ENCODE data around the gene SPTLC1.
"Not testable (repeated sequence)": the region's sequence is repeated elsewhere in the genome, so short reads cannot be mapped to it uniquely, and the experiment has no call there.

Gene SPTLC1

DNA sequence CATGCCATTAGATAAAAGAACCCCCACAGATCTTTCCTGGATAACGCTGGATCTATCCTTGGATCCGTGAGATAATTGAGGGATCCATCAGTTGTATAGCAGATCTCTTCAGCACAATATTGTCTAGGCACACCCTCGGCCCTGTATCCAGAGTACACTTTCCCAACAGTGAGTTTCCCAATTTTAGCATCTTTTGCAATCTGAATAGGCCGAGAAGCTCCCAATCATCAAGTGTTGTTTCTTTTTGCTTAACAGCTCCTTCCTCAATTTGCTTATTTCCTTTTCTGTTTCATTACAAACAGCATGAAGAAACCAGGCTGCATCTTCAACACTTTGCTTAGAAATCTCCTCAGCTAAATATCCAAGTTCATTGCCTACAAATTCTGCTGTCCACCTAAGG, 4.4 kb upstream of the SPTLC1 start:
- no peak overlapping the region for H3K27ac ChIP-seq
- no peak overlapping the region for H3K4me2 ChIP-seq (ENCODE audit: low read length)
- H3K9me3 ChIP-seq (ENCODE audit: control insufficient read depth, low read length): no peaks in the 10 kb centered on the region
- H3K27me3 ChIP-seq (ENCODE audit: control insufficient read depth, insufficient read depth, low read length): no peaks in the 10 kb centered on the region
- no peak overlapping the region for H3K4me3 ChIP-seq (ENCODE audit: low read depth, low read length)
- H3K36me3 ChIP-seq (ENCODE audit: control insufficient read depth, insufficient read depth, low read length): no peaks in the 10 kb centered on the region
- H3K4me1 ChIP-seq: no peaks in the 10 kb centered on the region
- no peaks in the 10 kb centered on the region for H3K79me2 ChIP-seq
- H3K9ac ChIP-seq: no peak overlapping the region
- H2AFZ ChIP-seq: no peak overlapping the region
- TF ChIP-seq, protein P1, sequence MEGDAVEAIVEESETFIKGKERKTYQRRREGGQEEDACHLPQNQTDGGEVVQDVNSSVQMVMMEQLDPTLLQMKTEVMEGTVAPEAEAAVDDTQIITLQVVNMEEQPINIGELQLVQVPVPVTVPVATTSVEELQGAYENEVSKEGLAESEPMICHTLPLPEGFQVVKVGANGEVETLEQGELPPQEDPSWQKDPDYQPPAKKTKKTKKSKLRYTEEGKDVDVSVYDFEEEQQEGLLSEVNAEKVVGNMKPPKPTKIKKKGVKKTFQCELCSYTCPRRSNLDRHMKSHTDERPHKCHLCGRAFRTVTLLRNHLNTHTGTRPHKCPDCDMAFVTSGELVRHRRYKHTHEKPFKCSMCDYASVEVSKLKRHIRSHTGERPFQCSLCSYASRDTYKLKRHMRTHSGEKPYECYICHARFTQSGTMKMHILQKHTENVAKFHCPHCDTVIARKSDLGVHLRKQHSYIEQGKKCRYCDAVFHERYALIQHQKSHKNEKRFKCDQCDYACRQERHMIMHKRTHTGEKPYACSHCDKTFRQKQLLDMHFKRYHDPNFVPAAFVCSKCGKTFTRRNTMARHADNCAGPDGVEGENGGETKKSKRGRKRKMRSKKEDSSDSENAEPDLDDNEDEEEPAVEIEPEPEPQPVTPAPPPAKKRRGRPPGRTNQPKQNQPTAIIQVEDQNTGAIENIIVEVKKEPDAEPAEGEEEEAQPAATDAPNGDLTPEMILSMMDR (IDR thresholded peaks at IDR 0.05): no peak

DNA sequence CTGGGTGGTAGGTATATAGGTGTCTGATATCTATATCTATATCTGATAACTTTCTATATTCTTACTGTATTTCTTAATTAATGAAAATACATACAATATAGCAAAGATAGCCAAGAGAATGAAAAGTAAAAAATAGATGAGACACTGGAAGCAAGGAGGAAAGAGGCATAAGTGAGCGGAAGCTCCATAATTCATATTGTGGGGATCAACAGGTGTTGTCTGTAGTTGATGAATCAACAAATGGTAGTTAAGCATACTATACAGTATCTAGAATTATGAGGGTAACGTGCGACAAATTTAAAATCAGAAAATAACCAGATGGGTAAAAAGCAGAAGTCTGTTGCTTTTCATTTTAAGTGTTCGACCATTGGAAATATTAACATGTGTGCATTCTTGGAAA, 7.1 kb downstream of the SPTLC1 start:
- Histone ChIP-seq H3K4me3 (ENCODE audit: low read depth, low read length) (no peak overlapping the region), H3K4me2 (ENCODE audit: low read length) (no peak overlapping the region), H3K4me1 (no peaks in the 10 kb centered on the region), H3K27me3 (ENCODE audit: control insufficient read depth, insufficient read depth, low read length) (no peaks in the 10 kb centered on the region), H3K79me2 (no peaks in the 10 kb centered on the region), H3K36me3 (ENCODE audit: control insufficient read depth, insufficient read depth, low read length) (no peaks in the 10 kb centered on the region), H3K9me3 (ENCODE audit: control insufficient read depth, low read length) (no peaks in the 10 kb centered on the region), H2AFZ (no peak overlapping the region), H3K27ac (no peak overlapping the region), H3K9ac (no peak overlapping the region)
- TF ChIP-seq, protein P1 (IDR thresholded peaks at IDR 0.05): no peak

DNA sequence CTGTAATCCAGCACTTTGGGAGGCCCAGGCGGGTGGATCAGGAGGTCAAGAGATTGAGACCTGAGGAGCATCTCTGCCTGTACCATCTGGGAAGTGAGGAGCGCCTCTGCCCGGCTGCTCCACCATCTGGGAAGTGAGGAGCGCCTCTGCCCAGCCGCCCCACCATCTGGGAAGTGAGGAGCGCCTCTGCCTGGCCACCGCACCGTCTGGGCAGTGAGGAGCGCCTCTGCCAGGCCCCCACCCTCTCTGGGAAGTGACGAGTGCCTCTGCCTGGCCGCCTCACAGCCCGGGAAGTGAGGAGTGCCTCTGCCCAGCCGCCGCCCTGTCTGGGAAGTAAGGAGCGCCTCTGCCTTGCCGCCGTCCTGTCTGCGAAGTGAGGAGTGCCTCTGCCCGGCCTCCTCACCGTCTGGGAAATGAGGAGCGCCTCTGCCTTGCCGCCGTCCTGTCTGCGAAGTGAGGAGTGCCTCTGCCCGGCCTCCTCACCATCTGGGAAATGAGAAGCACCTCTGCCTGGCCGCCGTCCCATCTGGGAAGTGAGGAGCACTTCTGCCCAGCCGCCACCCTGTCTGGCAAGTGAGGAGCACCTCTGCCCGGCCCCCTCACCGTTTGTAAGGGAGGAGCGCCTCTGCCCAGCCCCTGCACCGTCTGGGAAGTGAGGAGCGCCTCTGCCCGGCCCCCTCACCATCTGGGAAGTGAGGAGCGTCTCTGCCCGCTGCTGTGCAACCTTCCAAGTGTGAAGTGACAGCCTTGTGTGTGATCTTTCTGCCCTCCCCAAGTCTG, 9.6 kb downstream of the SPTLC1 start:
- H3K4me1 ChIP-seq; H2AFZ ChIP-seq; H3K36me3 ChIP-seq (ENCODE audit: control insufficient read depth, insufficient read depth, low read length); H3K27ac ChIP-seq; H3K9ac ChIP-seq; H3K27me3 ChIP-seq (ENCODE audit: control insufficient read depth, insufficient read depth, low read length); H3K4me2 ChIP-seq (ENCODE audit: low read length); H3K4me3 ChIP-seq (ENCODE audit: low read depth, low read length); H3K79me2 ChIP-seq; H3K9me3 ChIP-seq (ENCODE audit: control insufficient read depth, low read length): not testable (repeated sequence)

DNA sequence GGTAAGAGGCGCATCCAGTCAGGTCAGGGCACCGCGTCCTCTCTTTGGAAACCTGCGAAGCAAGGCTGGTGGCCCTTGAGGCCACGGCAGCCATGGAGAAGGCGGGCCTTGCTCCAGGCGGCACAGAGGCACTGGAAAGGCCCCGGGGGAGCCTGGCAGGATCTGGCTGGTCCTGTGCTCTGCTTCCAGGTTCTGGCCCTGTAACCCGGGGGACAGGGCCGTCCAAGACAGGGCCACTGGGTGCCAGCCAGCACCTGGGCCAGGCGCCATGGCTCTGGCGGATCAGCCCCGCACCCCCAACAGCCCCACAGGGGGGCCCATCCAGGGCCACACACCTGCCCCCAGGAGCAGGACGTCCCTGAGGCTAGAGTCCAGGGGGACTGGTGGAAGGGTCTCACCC, 11.6 kb downstream of the SPTLC1 start:
- not testable (repeated sequence) for H3K27ac ChIP-seq; H3K9me3 ChIP-seq (ENCODE audit: control insufficient read depth, low read length); H3K4me3 ChIP-seq (ENCODE audit: low read depth, low read length); H3K4me1 ChIP-seq; H3K36me3 ChIP-seq (ENCODE audit: control insufficient read depth, insufficient read depth, low read length); H2AFZ ChIP-seq; H3K27me3 ChIP-seq (ENCODE audit: control insufficient read depth, insufficient read depth, low read length); H3K4me2 ChIP-seq (ENCODE audit: low read length); H3K9ac ChIP-seq; H3K79me2 ChIP-seq

- H3K4me3 ChIP-seq (ENCODE audit: low read depth, low read length): no peak overlapping the region
- H3K27me3 ChIP-seq (ENCODE audit: control insufficient read depth, insufficient read depth, low read length): no peaks in the 10 kb centered on the region
- TF ChIP-seq, protein P1 (IDR thresholded peaks at IDR 0.05): no peak
- H3K9ac ChIP-seq: no peak overlapping the region
- no peaks in the 10 kb centered on the region for H3K9me3 ChIP-seq (ENCODE audit: control insufficient read depth, low read length)
- H3K4me2 ChIP-seq (ENCODE audit: low read length): no peak overlapping the region
- H2AFZ ChIP-seq: no peak overlapping the region
- no peaks in the 10 kb centered on the region for H3K4me1 ChIP-seq
- no peak overlapping the region for H3K27ac ChIP-seq
- H3K36me3 ChIP-seq (ENCODE audit: control insufficient read depth, insufficient read depth, low read length): no peaks in the 10 kb centered on the region
- no peaks in the 10 kb centered on the region for H3K79me2 ChIP-seq
Measured at GRCh38 chr9:92100237-92100911, 14.8 kb downstream of the SPTLC1 start.
